ENCODE data around the gene SPTBN1.
"Not testable (repeated sequence)": the region's sequence is repeated elsewhere in the genome, so short reads cannot be mapped to it uniquely, and the experiment has no call there.

The SPTBN1 gene

GRCh38 chr2:54482715-54483114 lies 26.6 kb downstream of the SPTBN1 start:
- Histone ChIP-seq H3K4me3 (ENCODE audit: low read depth, low read length) (peak overlapping the region; percentile 44; the same call in 1 of the 2 replicates), H3K27ac (ENCODE audit: low read depth, low read length) (peak overlapping the region; percentile 76), H3K36me3 (ENCODE audit: insufficient read depth, low read length) (no peaks in the 10 kb centered on the region), H2AFZ (ENCODE audit: low read length, unreplicated experiment) (no peak overlapping the region), H3K79me2 (ENCODE audit: control insufficient read depth, insufficient read depth, low read length, unreplicated experiment) (peaks cover 68% of the 10 kb centered on the region), H3K27me3 (ENCODE audit: insufficient read depth, low read length) (no peaks in the 10 kb centered on the region), H3K4me1 (ENCODE audit: control insufficient read depth, insufficient read depth, low read length, unreplicated experiment) (peaks cover 32% of the 10 kb centered on the region)

DNA sequence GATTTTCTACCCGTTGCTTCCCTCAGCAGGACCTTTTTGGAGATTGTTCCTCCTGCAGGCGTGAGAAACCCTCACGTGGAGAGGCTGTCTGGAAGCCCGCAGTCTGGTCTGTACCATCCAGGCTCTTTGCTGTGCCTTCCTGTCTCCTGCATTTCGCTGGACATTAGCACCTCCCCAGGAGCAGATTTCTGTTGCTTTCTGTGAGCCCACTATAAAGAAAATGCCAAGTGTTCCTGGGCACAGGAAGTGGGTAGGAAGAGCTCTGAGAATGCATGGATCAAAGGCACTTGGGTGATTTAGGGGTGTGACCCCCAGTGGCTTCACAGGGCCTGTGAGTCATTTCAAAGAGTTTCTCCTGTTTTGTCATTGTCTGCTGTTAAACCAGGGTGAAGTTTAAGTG lies 27.3 kb downstream of the SPTBN1 start:
- Histone ChIP-seq H3K36me3 (ENCODE audit: insufficient read depth, low read length) (no peaks in the 10 kb centered on the region), H3K27ac (ENCODE audit: low read depth, low read length) (peak overlapping the region; percentile 76), H3K27me3 (ENCODE audit: insufficient read depth, low read length) (no peaks in the 10 kb centered on the region), H2AFZ (ENCODE audit: low read length, unreplicated experiment) (no peak overlapping the region), H3K79me2 (ENCODE audit: control insufficient read depth, insufficient read depth, low read length, unreplicated experiment) (peaks cover 66% of the 10 kb centered on the region), H3K4me1 (ENCODE audit: control insufficient read depth, insufficient read depth, low read length, unreplicated experiment) (peaks cover 38% of the 10 kb centered on the region), H3K4me3 (ENCODE audit: low read depth, low read length) (peak overlapping the region; percentile 44)

GRCh38 chr2:54485756-54486155 lies 29.6 kb downstream of the SPTBN1 start:
- not testable (repeated sequence) for H3K4me3 ChIP-seq (ENCODE audit: low read depth, low read length); H3K36me3 ChIP-seq (ENCODE audit: insufficient read depth, low read length); H3K27me3 ChIP-seq (ENCODE audit: insufficient read depth, low read length); H2AFZ ChIP-seq (ENCODE audit: low read length, unreplicated experiment); H3K27ac ChIP-seq (ENCODE audit: low read depth, low read length)
- Histone ChIP-seq H3K4me1 (ENCODE audit: control insufficient read depth, insufficient read depth, low read length, unreplicated experiment) (peaks cover 41% of the 10 kb centered on the region), H3K79me2 (ENCODE audit: control insufficient read depth, insufficient read depth, low read length, unreplicated experiment) (peaks cover 68% of the 10 kb centered on the region)

DNA sequence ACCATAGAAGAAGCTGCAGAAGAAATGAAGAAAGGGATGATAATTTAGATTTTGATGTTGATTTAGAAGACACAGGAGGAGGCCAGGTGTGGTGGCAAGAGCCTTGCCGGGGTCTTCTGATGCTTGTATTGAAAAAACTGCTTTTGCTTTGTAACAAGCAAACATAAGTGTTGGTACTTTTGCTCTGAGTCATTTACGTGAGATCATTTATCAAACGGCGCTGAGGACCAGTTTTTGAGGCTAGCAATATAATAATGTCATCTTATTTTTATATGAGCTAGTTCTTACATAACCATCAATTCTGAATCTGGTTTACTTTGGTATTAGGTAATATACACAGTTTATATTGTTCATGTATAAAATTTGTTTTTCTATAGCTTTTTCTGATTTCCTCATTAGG lies 30.6 kb downstream of the SPTBN1 start:
- H3K36me3 ChIP-seq (ENCODE audit: insufficient read depth, low read length) = no peaks in the 10 kb centered on the region
- H2AFZ ChIP-seq (ENCODE audit: low read length, unreplicated experiment) = no peak overlapping the region
- no peak overlapping the region for H3K27ac ChIP-seq (ENCODE audit: low read depth, low read length)
- H3K27me3 ChIP-seq (ENCODE audit: insufficient read depth, low read length) = no peaks in the 10 kb centered on the region
- peaks cover 41% of the 10 kb centered on the region for H3K4me1 ChIP-seq (ENCODE audit: control insufficient read depth, insufficient read depth, low read length, unreplicated experiment)
- H3K4me3 ChIP-seq (ENCODE audit: low read depth, low read length) = no peak overlapping the region
- H3K79me2 ChIP-seq (ENCODE audit: control insufficient read depth, insufficient read depth, low read length, unreplicated experiment) = peaks cover 68% of the 10 kb centered on the region

- Histone ChIP-seq H3K79me2 (ENCODE audit: control insufficient read depth, insufficient read depth, low read length, unreplicated experiment) (peaks cover 75% of the 10 kb centered on the region), H3K36me3 (ENCODE audit: insufficient read depth, low read length) (no peaks in the 10 kb centered on the region), H2AFZ (ENCODE audit: low read length, unreplicated experiment) (no peak overlapping the region), H3K27me3 (ENCODE audit: insufficient read depth, low read length) (no peaks in the 10 kb centered on the region), H3K4me3 (ENCODE audit: low read depth, low read length) (no peak overlapping the region), H3K4me1 (ENCODE audit: control insufficient read depth, insufficient read depth, low read length, unreplicated experiment) (peaks cover 29% of the 10 kb centered on the region), H3K27ac (ENCODE audit: low read depth, low read length) (no peak overlapping the region)
Measured at GRCh38 chr2:54490863-54491262, 34.7 kb downstream of the SPTBN1 start.

DNA sequence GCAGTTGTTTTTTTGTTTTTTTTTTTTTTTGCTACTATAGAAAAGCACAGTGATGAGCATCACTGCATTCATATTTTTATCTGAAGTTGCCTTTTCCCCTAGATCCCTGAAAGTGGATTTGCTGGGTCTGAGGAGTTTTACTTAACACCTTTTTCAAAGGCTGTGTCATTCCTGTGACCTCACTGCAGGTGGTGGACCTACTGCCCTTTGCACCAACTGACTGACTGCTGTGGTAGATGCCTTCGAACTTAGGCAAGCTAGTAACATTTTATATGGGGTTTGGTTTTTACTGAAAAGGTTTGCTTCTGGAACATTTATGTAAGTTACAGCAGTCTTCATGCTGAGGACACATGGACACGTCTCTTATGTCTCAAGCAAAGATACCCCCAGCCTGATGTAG lies 36.2 kb downstream of the SPTBN1 start:
- H3K79me2 ChIP-seq (ENCODE audit: control insufficient read depth, insufficient read depth, low read length, unreplicated experiment) = peaks cover 79% of the 10 kb centered on the region
- no peaks in the 10 kb centered on the region for H3K27me3 ChIP-seq (ENCODE audit: insufficient read depth, low read length)
- no peak overlapping the region for H3K4me3 ChIP-seq (ENCODE audit: low read depth, low read length)
- no peak overlapping the region for H3K27ac ChIP-seq (ENCODE audit: low read depth, low read length)
- H3K36me3 ChIP-seq (ENCODE audit: insufficient read depth, low read length) = no peaks in the 10 kb centered on the region
- H3K4me1 ChIP-seq (ENCODE audit: control insufficient read depth, insufficient read depth, low read length, unreplicated experiment) = peaks cover 26% of the 10 kb centered on the region
- H2AFZ ChIP-seq (ENCODE audit: low read length, unreplicated experiment) = no peak overlapping the region

- H3K4me1 ChIP-seq (ENCODE audit: control insufficient read depth, insufficient read depth, low read length, unreplicated experiment) = peaks cover 19% of the 10 kb centered on the region
- peaks cover 84% of the 10 kb centered on the region for H3K79me2 ChIP-seq (ENCODE audit: control insufficient read depth, insufficient read depth, low read length, unreplicated experiment)
- H3K4me3 ChIP-seq (ENCODE audit: low read depth, low read length) = no peak overlapping the region
- H2AFZ ChIP-seq (ENCODE audit: low read length, unreplicated experiment) = no peak overlapping the region
- no peak overlapping the region for H3K27ac ChIP-seq (ENCODE audit: low read depth, low read length)
- H3K27me3 ChIP-seq (ENCODE audit: insufficient read depth, low read length) = no peaks in the 10 kb centered on the region
- H3K36me3 ChIP-seq (ENCODE audit: insufficient read depth, low read length) = no peaks in the 10 kb centered on the region
Measured at GRCh38 chr2:54494087-54494486, 38.0 kb downstream of the SPTBN1 start.

DNA sequence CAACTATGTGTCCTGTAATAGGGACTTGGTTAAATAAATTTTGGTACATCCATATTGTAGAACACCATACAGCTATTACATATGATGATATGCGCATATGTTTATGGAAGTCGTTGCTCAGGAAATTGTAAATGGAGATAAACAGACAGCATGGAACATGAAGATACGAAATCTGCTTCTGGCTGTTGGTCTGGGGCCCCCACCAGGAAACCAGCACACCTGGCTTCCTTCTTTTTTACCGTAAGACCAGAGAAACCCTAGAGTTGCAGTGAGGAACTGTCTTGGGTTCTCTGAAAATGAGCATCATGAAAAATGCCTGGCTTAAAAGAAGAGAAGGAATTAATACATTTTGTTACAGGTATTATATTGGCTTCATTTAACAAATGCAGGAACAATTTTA lies 40.8 kb downstream of the SPTBN1 start:
- H3K79me2 ChIP-seq (ENCODE audit: control insufficient read depth, insufficient read depth, low read length, unreplicated experiment) = peaks cover 84% of the 10 kb centered on the region
- H3K4me3 ChIP-seq (ENCODE audit: low read depth, low read length) = no peak overlapping the region
- no peaks in the 10 kb centered on the region for H3K27me3 ChIP-seq (ENCODE audit: insufficient read depth, low read length)
- no peak overlapping the region for H3K27ac ChIP-seq (ENCODE audit: low read depth, low read length)
- no peak overlapping the region for H2AFZ ChIP-seq (ENCODE audit: low read length, unreplicated experiment)
- H3K36me3 ChIP-seq (ENCODE audit: insufficient read depth, low read length) = no peaks in the 10 kb centered on the region
- peaks cover 37% of the 10 kb centered on the region for H3K4me1 ChIP-seq (ENCODE audit: control insufficient read depth, insufficient read depth, low read length, unreplicated experiment)

DNA sequence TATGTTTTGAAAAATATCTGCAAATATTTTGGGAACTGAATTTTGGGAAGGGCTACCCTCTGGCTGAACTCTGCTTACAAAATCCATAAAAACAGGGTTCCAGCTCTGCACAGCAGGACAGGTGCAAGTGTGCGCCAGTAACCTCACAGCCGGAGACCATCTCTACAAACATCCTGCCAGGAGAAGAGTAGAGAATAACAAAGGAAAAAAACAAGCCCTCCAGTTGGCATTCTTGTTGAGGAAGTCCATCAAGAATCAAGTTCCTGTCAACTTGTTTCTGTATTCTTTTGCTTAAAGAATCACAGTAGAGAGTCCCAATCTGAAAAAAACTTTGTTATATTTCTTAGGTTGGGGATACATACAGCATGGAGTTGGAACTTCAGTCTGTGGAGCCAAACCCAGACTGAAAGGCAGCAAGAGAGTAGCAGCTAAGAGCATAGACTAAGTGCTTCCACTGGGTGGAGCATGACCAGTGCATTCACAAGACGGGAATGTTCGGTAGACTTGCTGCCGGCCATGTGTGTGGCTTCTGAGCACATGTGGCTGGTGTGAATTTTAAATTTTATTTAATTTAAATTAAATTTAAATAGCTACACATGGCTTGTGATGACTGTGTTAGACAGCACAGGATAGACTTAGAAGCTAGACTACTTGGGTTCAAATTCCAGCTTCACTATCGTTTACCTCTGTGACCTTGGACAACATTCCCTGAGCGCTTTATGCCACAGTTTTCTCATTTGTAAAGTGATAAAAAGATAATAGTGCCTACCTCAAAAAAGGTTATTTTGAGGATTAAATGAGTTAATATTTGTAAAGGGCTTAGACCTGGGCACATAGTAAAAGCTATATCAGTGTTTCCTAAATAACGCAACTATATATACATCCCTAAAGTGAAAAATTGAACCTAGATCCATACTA lies 41.9 kb downstream of the SPTBN1 start:
- no peak overlapping the region for H3K27ac ChIP-seq (ENCODE audit: low read depth, low read length)
- no peaks in the 10 kb centered on the region for H3K27me3 ChIP-seq (ENCODE audit: insufficient read depth, low read length)
- H3K36me3 ChIP-seq (ENCODE audit: insufficient read depth, low read length) = no peaks in the 10 kb centered on the region
- H3K4me1 ChIP-seq (ENCODE audit: control insufficient read depth, insufficient read depth, low read length, unreplicated experiment) = peaks cover 43% of the 10 kb centered on the region
- H3K4me3 ChIP-seq (ENCODE audit: low read depth, low read length) = no peak overlapping the region
- H2AFZ ChIP-seq (ENCODE audit: low read length, unreplicated experiment) = no peak overlapping the region
- peaks cover 87% of the 10 kb centered on the region for H3K79me2 ChIP-seq (ENCODE audit: control insufficient read depth, insufficient read depth, low read length, unreplicated experiment)

GRCh38 chr2:54499661-54500060 lies 43.5 kb downstream of the SPTBN1 start:
- no peak overlapping the region for H3K27ac ChIP-seq (ENCODE audit: low read depth, low read length)
- H3K36me3 ChIP-seq (ENCODE audit: insufficient read depth, low read length) = no peaks in the 10 kb centered on the region
- H3K27me3 ChIP-seq (ENCODE audit: insufficient read depth, low read length) = no peaks in the 10 kb centered on the region
- H3K4me3 ChIP-seq (ENCODE audit: low read depth, low read length) = no peak overlapping the region
- peaks cover 48% of the 10 kb centered on the region for H3K4me1 ChIP-seq (ENCODE audit: control insufficient read depth, insufficient read depth, low read length, unreplicated experiment)
- peaks cover 88% of the 10 kb centered on the region for H3K79me2 ChIP-seq (ENCODE audit: control insufficient read depth, insufficient read depth, low read length, unreplicated experiment)
- H2AFZ ChIP-seq (ENCODE audit: low read length, unreplicated experiment) = no peak overlapping the region

All from ACC112 (cell line).